GM18508 (cell line): ENCODE results near the gene TCP1.
A peak's percentile ranks its signal among the peaks of the same experiment; 100 is the strongest.

ENCODE experiments used
- ATAC-seq: cut with Tn5 transposase; IDR thresholded peaks from one replicate; pipeline ENCODE4 v1.9.1; 2021; ENCODE audit warnings: moderate number of reproducible peaks; ENCODE audit not compliant: insufficient read depth, unreplicated experiment

TCP1 gene

GRCh38 chr6:159778542-159779103 is 10.8 kb downstream of the TCP1 start:
- no peak for ATAC-seq

GRCh38 chr6:159778131-159778530 is 11.3 kb downstream of the TCP1 start:
- no peak for ATAC-seq

GRCh38 chr6:159777240-159777904 is 12.0 kb downstream of the TCP1 start:
- no peak for ATAC-seq

- ATAC-seq, result no peak
These were observed 17.2 kb downstream of the TCP1 start for GRCh38 chr6:159772196-159772595.

- no peak for ATAC-seq
These were observed 19.9 kb downstream of the TCP1 start for GRCh38 chr6:159769470-159769869.

- no peak for ATAC-seq
These were observed 22.5 kb downstream of the TCP1 start for GRCh38 chr6:159766906-159767305.

- ATAC-seq, result no peak
These were observed 26.6 kb downstream of the TCP1 start for GRCh38 chr6:159762681-159763293.

GRCh38 chr6:159761873-159762680 is 27.3 kb downstream of the TCP1 start, which contains the start of gene ACAT2:
ACAT2 (plus strand) TSS chr6:159762045; CDS start chr6:159762088, 43 bp downstream.
- peak; percentile 93 for ATAC-seq

- no peak for ATAC-seq
These were observed 28.1 kb downstream of the TCP1 start for GRCh38 chr6:159761129-159761872.

GRCh38 chr6:159760602-159761057 is 28.8 kb downstream of the TCP1 start:
- no peak for ATAC-seq

GRCh38 chr6:159759645-159760044 is 29.8 kb downstream of the TCP1 start:
- no peak for ATAC-seq

GRCh38 chr6:159758031-159759001 is 31.1 kb downstream of the TCP1 start:
- ATAC-seq, result no peak

- ATAC-seq, result no peak
These were observed 32.9 kb downstream of the TCP1 start for GRCh38 chr6:159756508-159756907.

- no peak for ATAC-seq
These were observed 34.2 kb downstream of the TCP1 start for GRCh38 chr6:159754959-159755914.

- no peak for ATAC-seq
These were observed 35.0 kb downstream of the TCP1 start for GRCh38 chr6:159754401-159754800.

GRCh38 chr6:159753081-159753872 is 36.1 kb downstream of the TCP1 start:
- no peak for ATAC-seq

GRCh38 chr6:159751448-159751847 is 38.0 kb downstream of the TCP1 start:
- ATAC-seq, result no peak
